NCI-H345 treated with DMSO at 0.1 percent for 48 hours (cell line): Measurements from ENCODE around the gene ADGB.
"Not testable (repeated sequence)": the region's sequence is repeated elsewhere in the genome, so short reads cannot be mapped to it uniquely, and the experiment has no call there.

ENCODE experiments used
- DNase-seq: peaks from one replicate; lab custom pipeline; 2025; ENCODE audit not compliant: unreplicated experiment; lab: John Stamatoyannopoulos, UW

ADGB gene

DNA sequence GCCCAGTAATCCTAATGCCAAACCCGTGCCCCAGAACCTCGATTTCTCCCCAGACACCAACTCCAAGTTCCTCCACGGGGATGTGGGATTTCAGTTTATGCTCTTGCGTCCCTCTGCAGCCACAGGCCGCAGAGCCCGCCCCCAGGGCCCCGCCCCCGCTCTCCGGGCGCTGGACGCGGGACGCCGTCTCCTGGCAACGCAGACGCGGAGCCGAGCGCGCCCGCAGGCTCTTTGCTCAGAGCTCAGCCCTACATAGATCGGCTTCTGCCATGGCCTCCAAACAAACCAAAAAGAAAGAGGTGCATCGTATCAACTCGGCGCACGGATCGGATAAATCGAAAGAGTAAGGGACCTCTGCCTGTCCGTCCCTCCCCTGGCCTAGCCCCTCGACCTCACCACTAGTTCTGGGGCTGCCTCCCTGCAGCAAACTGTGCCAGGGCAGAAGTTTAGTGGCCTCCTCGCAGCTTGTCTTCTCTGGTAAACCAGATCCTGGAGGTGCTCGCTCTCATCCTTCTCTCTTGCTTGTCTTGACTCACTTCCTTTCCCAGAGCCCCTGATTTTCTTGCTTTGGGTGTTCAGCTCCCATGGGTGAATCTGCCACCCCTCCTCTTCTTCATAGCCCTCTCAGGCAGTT lies at the start of gene ADGB:
Gene ADGB (plus strand): TSS at position 201 of the 634 bp plus-strand sequence. CDS start 69 bp downstream, at position 270.
- DNase-seq: no peak

- no peak for DNase-seq
Observed at GRCh38 chr6:146550911-146551310, 47.9 kb upstream of the ADGB start.

DNA sequence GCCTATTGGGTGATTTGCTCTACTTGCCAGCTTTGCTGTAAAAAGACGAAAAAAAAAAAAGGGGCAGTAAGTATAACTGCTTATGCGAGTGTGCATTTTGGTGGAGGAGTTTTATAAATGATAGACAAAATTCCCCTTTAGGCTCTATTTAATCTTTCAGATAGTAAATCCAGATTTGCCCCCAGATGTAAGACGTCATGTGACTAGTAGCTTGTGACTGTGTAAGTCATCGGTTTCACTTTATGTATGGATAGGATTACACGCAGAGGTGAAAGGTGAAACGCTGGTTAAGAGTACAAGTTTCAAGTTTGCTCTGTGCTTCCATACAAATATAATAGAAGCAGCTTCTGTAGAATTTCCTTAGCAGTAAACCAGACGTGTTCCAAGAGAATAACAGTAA lies 47.2 kb upstream of the ADGB start:
- no peak for DNase-seq

DNA sequence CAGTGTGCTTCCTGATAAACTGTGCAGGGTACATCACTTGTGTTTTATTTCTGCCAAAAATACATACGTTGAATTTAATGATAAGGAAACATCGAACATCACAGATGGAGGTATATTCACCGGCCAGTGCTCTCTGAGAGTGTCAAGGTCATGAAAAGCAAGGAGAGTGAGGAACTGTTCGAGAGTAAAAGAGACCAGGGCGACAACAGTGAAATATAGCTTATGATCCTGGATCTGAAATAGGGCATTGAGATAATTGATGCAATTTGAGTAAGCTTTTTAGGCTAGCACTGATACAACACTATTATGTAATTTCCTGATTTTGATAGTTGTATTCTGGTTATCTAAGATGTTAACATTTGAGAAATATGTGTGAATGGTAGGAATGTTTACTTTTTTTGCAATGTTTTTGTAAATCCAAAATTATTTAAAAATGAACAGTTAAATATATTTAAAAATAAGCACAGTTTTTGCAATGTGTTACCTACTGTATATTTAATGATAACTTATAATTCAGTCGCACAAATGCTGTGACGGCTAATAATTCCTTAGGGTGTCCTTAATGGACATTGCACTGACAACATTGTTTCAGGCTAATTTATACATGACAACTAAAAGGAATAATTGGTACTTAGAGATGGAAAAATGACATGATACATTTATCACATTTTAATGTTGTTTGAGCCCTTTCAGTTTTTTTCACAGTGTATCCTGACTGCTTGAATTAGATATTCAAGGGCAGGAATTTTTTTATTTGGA lies 45.2 kb upstream of the ADGB start:
- no peak for DNase-seq

DNA sequence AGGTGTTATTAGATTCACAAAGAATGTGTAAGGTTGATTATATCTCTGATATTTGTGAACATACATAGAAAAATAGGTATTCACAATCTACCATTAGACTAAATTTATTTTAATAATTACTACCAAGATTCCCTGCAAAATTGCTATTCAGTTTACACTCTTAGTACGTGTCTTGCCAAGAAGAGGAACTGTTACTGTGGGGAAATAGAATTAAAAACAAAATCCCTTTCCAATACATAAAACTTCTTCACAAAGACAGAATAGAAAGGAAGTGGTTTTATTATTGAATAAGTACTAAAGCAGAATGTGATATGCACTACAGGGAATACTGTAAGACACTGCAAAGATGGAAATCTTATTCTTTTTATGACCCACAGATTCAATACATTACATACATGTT lies 38.2 kb upstream of the ADGB start:
- DNase-seq: no peak

DNA sequence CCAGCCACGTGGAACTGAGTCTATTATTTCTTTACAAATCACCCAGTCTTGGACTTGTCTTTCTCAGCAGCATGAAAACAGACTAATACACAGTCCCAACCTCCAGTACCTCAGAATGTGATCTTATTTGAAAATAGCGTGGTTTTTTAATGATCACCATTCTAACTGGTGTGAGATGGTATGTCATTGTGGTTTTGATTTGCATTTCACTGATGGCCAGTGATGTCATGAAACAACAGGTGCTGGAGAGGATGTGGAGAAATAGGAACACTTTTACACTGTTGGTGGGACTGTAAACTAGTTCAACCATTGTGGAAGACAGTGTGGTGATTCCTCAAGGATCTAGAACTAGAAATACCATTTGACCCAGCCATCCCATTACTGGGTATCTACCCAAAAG lies 32.1 kb upstream of the ADGB start:
- not testable (repeated sequence) for DNase-seq

DNA sequence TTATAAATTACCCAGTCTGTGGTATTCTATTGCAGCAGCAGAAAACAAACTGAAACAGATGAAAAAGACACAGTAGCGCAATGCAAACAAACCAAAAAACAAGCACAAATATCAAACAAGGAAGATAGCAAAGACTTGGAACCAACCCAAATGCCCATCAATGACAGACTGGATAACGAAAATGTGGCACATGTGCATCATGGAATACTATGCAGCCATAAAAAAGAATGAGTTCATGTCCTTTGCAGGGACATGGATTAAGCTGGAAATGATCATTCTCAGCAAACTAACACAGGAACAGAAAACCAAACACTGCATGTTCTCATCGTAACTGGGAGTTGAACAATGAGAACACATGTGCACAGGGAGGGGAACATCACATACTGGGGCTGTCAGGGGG lies 30.2 kb upstream of the ADGB start:
- not testable (repeated sequence) for DNase-seq

DNA sequence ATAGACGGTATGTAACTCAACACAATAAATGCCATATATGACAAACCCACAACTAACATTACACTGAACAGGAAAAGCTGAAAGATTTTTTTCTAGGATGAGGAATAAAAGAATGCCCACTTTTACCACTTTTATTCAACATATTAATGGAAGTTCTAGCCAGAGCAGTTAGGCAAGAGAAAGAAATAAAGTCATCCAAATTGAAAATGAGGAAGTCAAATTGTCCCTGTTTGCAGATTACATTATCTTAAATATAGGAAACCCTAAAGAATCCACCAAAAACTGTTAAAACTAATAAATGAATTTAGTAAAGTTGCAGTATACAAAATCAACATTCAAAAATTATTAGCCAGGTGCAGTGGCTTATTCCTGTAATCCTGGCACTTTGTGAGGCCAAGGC lies 24.6 kb upstream of the ADGB start:
- DNase-seq: no peak

DNA sequence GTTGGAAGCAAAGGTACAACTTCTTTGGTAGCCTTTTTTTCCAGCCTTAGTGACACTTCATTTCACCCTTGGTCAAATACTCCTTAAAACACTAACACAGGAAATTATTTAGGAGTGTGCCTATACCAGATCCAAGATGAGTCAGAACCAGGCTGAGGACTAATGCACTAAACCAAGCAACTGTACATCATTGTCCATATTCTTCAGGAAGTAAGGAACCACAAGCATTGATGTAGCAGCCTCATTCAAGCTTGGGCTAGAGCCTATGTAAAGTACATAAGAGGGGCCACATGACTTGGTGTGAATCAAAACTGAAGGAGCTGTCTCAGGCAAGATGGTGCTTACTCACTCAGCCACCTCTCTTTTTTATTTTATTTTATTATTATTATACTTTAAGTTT lies 20.7 kb upstream of the ADGB start:
- DNase-seq: no peak

DNA sequence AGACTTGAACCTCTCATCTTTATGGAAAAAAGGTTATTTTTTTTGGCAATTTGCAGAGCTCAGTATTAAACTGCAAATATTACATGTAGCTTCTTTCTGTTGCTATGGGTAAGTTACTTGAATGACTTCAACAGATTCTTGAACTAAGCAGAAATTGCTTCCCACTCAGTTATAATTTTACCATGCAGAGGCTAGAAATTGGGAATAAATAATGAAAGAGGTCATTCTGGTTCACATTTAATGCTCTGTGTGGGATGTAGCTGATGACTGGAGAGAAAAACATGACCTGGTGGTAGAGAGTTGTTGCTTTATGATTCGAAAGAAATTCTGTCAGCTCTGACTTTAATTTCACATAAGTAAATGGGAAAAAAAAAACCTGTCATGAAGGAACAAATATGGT lies 16.8 kb upstream of the ADGB start:
- DNase-seq: no peak

DNA sequence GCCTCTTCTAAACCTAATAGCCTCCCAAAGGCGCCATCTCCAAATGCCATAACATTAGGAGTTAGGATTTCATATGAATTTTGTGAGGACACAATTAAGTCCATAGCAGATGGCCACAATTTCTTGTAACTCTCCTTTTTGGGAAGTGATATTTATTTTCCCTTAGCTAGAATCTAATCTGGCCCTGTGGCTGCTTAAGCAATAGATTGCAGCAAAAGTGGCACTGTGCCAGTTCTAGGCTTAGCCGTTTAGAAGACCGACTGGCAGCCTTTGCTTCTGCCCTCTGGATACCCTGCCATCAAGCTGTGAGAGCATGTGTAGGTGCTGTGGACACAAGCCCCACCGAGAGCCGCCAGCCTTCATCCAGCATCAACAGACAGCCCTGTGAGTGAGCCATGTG lies 15.9 kb upstream of the ADGB start:
- DNase-seq: no peak

DNA sequence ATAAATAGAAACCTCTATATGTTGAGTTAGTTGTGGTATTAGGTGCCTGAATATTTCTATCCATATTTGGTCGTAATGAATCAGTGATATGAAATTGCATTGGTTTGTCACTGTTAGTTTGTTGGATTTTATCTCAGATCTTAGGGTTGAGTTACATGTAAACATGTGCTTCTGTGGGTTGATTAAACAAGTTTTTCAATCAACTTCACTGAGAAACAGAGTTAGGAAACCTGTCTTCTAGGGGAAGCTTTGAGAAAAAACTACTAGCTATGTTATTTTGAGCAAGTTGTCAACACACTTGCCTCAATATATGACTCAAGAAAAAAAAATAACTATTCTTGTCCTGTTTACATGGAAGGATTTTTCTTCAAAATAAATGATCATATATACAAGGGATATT lies 14.8 kb upstream of the ADGB start:
- no peak for DNase-seq

DNA sequence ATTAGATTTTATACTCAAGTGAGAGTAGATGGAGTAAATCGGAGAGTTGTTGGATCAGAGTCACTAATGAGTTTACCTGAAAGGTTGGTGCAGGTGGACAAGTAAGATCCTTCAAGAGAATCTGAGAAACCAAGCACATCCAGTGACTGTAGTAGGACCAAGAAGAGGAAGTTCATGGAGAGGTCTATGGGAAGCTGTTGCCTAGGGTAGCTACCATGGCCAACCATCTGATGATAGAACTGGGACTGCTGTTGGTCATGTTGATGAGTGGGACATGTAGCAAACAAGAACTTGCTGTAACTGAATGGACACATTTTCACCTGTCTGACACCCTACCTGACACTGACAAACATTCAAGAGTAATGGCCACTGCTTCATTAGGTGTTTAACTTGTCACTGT lies 11.3 kb upstream of the ADGB start:
- no peak for DNase-seq

DNA sequence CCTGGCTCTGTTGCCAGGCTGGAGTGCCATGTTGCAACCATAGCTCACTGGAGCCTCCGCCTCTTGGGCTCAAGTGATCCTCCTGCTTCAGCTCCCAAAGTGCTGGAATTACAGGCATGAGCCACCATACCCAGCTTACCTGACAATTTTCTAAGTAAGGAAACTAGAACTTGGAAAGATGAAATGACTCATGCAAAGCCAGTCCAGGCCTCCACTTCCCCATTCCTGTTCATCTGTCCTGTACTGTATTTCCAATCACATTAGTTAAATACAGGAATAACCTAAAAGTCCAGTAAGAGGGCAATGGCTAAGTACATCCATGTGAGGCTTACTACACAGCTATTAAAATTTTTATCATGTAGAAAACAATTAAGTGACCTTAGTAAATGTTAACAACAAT lies 8.3 kb upstream of the ADGB start:
- no peak for DNase-seq

- no peak for DNase-seq
Observed at GRCh38 chr6:146592451-146592850, 6.3 kb upstream of the ADGB start.

DNA sequence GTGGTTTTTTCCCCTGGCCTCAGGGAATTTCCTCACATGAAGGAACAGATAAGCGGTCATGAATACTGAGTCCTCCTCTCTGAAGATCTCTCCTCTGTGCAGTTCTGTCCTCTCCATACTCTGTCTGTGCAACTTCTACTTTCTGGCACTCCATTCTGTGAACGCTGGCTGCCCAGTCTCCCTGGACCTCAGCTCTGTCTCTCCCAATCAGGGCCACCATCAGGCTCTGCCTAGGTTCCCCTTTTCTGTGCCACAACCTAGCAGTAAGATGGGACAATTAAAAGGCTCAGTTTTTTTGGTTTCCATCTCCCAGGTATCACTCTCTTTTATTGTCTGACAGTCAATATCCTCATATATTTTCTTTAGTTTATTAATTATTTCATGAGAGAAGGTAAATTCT lies 4.8 kb upstream of the ADGB start:
- DNase-seq: no peak

- no peak for DNase-seq
Observed at GRCh38 chr6:146594495-146594894, 4.3 kb upstream of the ADGB start.

DNA sequence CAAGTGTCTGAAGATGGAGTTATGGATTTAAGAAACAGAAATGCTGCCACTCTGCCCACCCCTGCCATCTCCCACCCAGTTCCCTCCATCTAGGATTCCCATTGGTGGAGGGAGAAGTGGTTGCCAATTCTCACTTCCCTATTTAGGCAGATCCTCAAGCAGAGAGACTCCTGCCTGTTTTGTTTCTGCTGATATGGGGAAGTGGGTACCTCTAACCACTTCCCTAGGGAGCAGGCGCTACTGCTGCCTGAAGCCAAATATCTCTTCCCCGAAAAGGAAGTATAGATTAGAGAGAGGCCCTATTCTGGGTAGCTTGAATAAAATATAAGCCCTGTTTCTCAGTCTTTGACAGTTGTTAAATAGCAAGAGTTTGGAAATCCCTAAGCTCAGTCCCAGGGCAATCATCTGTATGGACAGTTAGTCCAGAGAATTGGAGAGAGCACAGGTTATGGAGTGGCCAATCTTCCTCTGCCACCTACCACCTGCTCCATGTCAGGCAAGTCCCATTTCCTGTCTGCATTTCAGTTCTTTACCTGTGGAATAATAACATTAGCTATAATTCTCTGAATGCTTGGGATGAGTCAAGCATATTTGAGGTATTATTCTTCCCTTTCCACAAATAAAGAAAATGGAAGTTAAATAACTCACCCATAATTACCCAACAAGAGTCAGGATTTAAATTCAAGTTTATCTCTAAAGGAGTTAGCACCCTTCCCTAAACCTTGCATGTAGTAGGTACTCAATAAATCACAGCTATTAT lies 2.6 kb upstream of the ADGB start:
- DNase-seq: no peak

DNA sequence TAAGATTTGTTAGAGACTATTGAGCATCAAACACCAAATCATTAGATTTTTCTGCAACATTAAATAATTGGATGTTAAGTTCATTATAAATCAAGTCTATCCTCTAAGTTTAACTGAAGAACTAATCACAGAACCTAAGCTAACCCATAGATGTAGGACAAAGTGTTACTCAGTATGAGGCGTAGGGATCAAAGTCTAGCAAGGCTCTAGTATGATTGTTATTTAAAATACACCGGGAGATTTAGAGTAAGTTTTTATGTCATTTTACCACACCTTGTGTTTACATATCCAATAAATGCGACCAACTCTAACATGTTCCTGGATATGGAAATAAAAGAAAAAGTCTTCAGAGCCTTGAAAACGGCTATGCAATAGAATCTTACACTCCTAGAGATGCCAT lies 2.6 kb downstream of the ADGB start:
- DNase-seq: no peak

DNA sequence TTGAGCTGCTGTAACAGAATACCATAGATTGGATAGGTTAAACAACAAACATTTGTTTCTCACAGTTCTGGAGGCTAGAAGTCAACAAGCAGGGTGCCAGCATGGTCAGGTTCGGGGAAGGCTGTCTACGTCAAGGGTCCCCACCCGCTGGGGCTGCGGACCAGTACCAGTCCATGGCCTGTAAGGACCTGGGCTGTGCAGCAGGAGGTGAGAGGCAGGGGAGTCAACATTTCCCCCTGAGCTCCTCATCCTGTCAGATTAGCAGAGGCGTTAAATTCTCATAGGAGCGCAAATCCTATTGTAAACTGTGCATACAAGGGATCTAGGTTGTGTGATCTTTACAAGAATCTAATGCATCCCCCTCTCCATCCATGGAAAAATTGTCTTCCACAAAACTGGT lies 3.8 kb downstream of the ADGB start:
- no peak for DNase-seq

DNA sequence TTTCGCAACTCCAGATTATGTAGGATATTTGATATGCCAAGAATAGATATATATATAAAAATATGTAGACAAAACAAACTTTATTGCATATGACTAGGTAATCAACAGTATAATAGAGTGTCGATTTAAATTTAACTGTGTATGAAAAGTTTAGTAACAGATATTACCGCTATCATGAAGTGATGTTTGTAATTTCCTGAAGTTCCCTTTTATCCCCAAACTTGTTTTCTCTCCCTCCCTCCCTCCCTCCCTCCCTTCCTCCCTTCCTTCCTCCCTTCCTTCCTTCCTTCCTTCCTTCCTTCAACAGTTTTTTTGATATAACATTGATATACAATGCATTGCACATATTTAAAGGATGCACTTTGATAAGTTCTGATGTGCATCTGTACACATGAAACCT lies 15.2 kb downstream of the ADGB start:
- DNase-seq: no peak

- no peak for DNase-seq
Observed at GRCh38 chr6:146620655-146621054, 21.9 kb downstream of the ADGB start.
